ENCODE measurements around the gene GNRH2. TPM values are rescaled to one million over a fixed set of nuclear protein-coding genes. Genes with fewer than 3 reads are reported as not detected.
"Not testable (repeated sequence)": the region's sequence is repeated elsewhere in the genome, so short reads cannot be mapped to it uniquely, and the experiment has no call there.

GNRH2 gene
- total RNA-seq, 1 donor from 2014 or later = 2.7 TPM

- H3K9me3 Mint-ChIP-seq; intact Hi-C loops (cut with micrococcal nuclease); H3K27me3 Mint-ChIP-seq; H3K4me1 Mint-ChIP-seq; DNase-seq; H3K4me3 Mint-ChIP-seq: not testable (repeated sequence)
- Mint-ChIP-seq H3K27ac (peak overlapping the region; percentile 5), H3K36me3 (ENCODE audit: low read depth) (peaks cover 64% of the 10 kb centered on the region)
These were observed 20.6 kb upstream of the GNRH2 start for GRCh38 chr20:3022559-3023490.

- H3K27ac Mint-ChIP-seq = no peak overlapping the region
- no peaks in the 10 kb centered on the region for H3K9me3 Mint-ChIP-seq
- intact Hi-C loops (cut with micrococcal nuclease) = no loop called here
- no peak for DNase-seq
- H3K4me3 Mint-ChIP-seq = no peak overlapping the region
- H3K27me3 Mint-ChIP-seq = no peaks in the 10 kb centered on the region
- peaks cover 52% of the 10 kb centered on the region for H3K36me3 Mint-ChIP-seq (ENCODE audit: low read depth)
- peaks cover 6% of the 10 kb centered on the region for H3K4me1 Mint-ChIP-seq
These were observed 15.4 kb upstream of the GNRH2 start for GRCh38 chr20:3027987-3028386.

GRCh38 chr20:3031524-3032147 lies 11.8 kb upstream of the GNRH2 start:
- H3K9me3 Mint-ChIP-seq = no peaks in the 10 kb centered on the region
- intact Hi-C loops (cut with micrococcal nuclease) = loop anchor here (1.0 kb wide), 2 partner anchors 17 to 47 kb away; no protein-coding TSS in a partner anchor
- no peak overlapping the region for H3K27ac Mint-ChIP-seq

GRCh38 chr20:3032624-3033023 lies 10.8 kb upstream of the GNRH2 start:
- intact Hi-C loops (cut with micrococcal nuclease) = no loop called here
- no peak overlapping the region for H3K27ac Mint-ChIP-seq

More at GRCh38 chr20:3031524-3032147, 11.8 kb upstream of the GNRH2 start:
- Mint-ChIP-seq H3K27me3 (no peaks in the 10 kb centered on the region), H3K4me1 (peaks cover 6% of the 10 kb centered on the region), H3K36me3 (ENCODE audit: low read depth) (peaks cover 42% of the 10 kb centered on the region), H3K4me3 (no peak overlapping the region)
- DNase-seq = no peak

GRCh38 chr20:3037654-3038053 lies 5.8 kb upstream of the GNRH2 start:
- no peaks in the 10 kb centered on the region for H3K9me3 Mint-ChIP-seq
- H3K36me3 Mint-ChIP-seq (ENCODE audit: low read depth) = peaks cover 42% of the 10 kb centered on the region
- intact Hi-C loops (cut with micrococcal nuclease) = no loop called here
- no peak overlapping the region for H3K4me3 Mint-ChIP-seq
- no peak overlapping the region for H3K27ac Mint-ChIP-seq
- H3K4me1 Mint-ChIP-seq = peaks cover 9% of the 10 kb centered on the region
- DNase-seq = no peak
- H3K27me3 Mint-ChIP-seq = no peaks in the 10 kb centered on the region

More at GRCh38 chr20:3032624-3033023, 10.8 kb upstream of the GNRH2 start:
- no peaks in the 10 kb centered on the region for H3K27me3 Mint-ChIP-seq
- H3K9me3 Mint-ChIP-seq = no peaks in the 10 kb centered on the region
- peaks cover 6% of the 10 kb centered on the region for H3K4me1 Mint-ChIP-seq
- no peak overlapping the region for H3K4me3 Mint-ChIP-seq
- no peak for DNase-seq
- peaks cover 37% of the 10 kb centered on the region for H3K36me3 Mint-ChIP-seq (ENCODE audit: low read depth)

- intact Hi-C loops (cut with micrococcal nuclease) = no loop called here
- Mint-ChIP-seq H3K27ac (peak overlapping the region; percentile 64), H3K4me3 (no peak overlapping the region), H3K27me3 (no peaks in the 10 kb centered on the region), H3K36me3 (ENCODE audit: low read depth) (peaks cover 42% of the 10 kb centered on the region), H3K4me1 (peaks cover 9% of the 10 kb centered on the region), H3K9me3 (no peaks in the 10 kb centered on the region)
- no peak for DNase-seq
These were observed 5.0 kb upstream of the GNRH2 start for GRCh38 chr20:3038454-3038853.

GRCh38 chr20:3039426-3039825 lies 4.0 kb upstream of the GNRH2 start:
- intact Hi-C loops (cut with micrococcal nuclease) = no loop called here
- H3K4me1 Mint-ChIP-seq = peaks cover 9% of the 10 kb centered on the region
- H3K36me3 Mint-ChIP-seq (ENCODE audit: low read depth) = peaks cover 42% of the 10 kb centered on the region
- H3K4me3 Mint-ChIP-seq = no peak overlapping the region
- H3K9me3 Mint-ChIP-seq = no peaks in the 10 kb centered on the region
- H3K27ac Mint-ChIP-seq = peak overlapping the region; percentile 78
- no peak for DNase-seq
- no peaks in the 10 kb centered on the region for H3K27me3 Mint-ChIP-seq

- no peak for DNase-seq
- intact Hi-C loops (cut with micrococcal nuclease) = no loop called here
- Mint-ChIP-seq H3K27ac (no peak overlapping the region), H3K9me3 (no peaks in the 10 kb centered on the region), H3K36me3 (ENCODE audit: low read depth) (peaks cover 37% of the 10 kb centered on the region), H3K4me1 (peaks cover 12% of the 10 kb centered on the region), H3K4me3 (no peak overlapping the region), H3K27me3 (no peaks in the 10 kb centered on the region)
These were observed 3.3 kb upstream of the GNRH2 start for GRCh38 chr20:3040086-3040485.

- Mint-ChIP-seq H3K4me3 (no peak overlapping the region), H3K27me3 (no peaks in the 10 kb centered on the region), H3K4me1 (peaks cover 21% of the 10 kb centered on the region), H3K9me3 (no peaks in the 10 kb centered on the region), H3K27ac (peak overlapping the region; percentile 1), H3K36me3 (ENCODE audit: low read depth) (peaks cover 35% of the 10 kb centered on the region)
- intact Hi-C loops (cut with micrococcal nuclease) = no loop called here
- no peak for DNase-seq
These were observed 1.5 kb upstream of the GNRH2 start for GRCh38 chr20:3041854-3042409.

GRCh38 chr20:3042625-3043024 lies 797 bp upstream of the GNRH2 start:
- Mint-ChIP-seq H3K4me3 (no peak overlapping the region), H3K27me3 (no peaks in the 10 kb centered on the region), H3K4me1 (peaks cover 22% of the 10 kb centered on the region), H3K36me3 (ENCODE audit: low read depth) (peaks cover 36% of the 10 kb centered on the region), H3K9me3 (no peaks in the 10 kb centered on the region), H3K27ac (no peak overlapping the region)
- DNase-seq = no peak
- intact Hi-C loops (cut with micrococcal nuclease) = no loop called here

- Mint-ChIP-seq H3K4me3 (peak overlapping the region; percentile 93), H3K36me3 (ENCODE audit: low read depth) (peaks cover 40% of the 10 kb centered on the region), H3K27me3 (no peaks in the 10 kb centered on the region), H3K4me1 (peaks cover 24% of the 10 kb centered on the region), H3K9me3 (no peaks in the 10 kb centered on the region), H3K27ac (no peak overlapping the region)
- intact Hi-C loops (cut with micrococcal nuclease) = loop anchor here (2.0 kb wide), 1 partner anchor 58 kb away; no protein-coding TSS in a partner anchor
- peak; percentile 61 for DNase-seq
These were observed 1.0 kb downstream of the GNRH2 start for GRCh38 chr20:3044336-3044965.

GRCh38 chr20:3045042-3045815 lies 1.8 kb downstream of the GNRH2 start:
- Mint-ChIP-seq H3K27ac (peak overlapping the region; percentile 87), H3K9me3 (no peaks in the 10 kb centered on the region), H3K36me3 (ENCODE audit: low read depth) (peaks cover 39% of the 10 kb centered on the region), H3K27me3 (no peaks in the 10 kb centered on the region), H3K4me3 (peak overlapping the region; percentile 93), H3K4me1 (peaks cover 22% of the 10 kb centered on the region)
- no peak for DNase-seq
- intact Hi-C loops (cut with micrococcal nuclease) = loop anchor here (1.0 to 2.0 kb wide), 2 partner anchors 58 to 174 kb away; no protein-coding TSS in a partner anchor

Measured in activated CD4-positive, alpha-beta T cell treated with anti-CD3 and anti-CD28 coated beads, Interleukin-2, amount 10 ng/mL, durations not matched to agents 24 days and 14 days (primary cell).